ENCODE results near the gene SREK1.

Gene SREK1

DNA sequence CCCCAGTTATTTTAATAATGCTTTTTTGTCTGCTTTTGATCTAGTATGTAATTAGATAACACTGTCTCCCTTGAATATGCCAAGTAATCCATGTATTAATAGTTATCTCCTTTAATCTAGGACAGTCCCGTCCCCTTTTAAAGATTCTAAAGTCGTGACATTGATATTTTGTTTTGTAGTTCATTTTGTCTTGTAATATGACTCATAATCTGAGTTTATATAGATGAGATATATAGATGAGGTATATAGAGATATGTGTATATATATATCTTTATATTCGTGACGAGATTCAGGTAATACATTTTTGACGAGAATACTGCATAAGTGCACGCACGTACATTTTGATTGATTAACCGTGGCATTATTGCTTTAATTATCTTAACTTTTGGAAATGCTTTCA lies 1.6 kb downstream of the SREK1 start:
- TF ChIP-seq, protein P1, sequence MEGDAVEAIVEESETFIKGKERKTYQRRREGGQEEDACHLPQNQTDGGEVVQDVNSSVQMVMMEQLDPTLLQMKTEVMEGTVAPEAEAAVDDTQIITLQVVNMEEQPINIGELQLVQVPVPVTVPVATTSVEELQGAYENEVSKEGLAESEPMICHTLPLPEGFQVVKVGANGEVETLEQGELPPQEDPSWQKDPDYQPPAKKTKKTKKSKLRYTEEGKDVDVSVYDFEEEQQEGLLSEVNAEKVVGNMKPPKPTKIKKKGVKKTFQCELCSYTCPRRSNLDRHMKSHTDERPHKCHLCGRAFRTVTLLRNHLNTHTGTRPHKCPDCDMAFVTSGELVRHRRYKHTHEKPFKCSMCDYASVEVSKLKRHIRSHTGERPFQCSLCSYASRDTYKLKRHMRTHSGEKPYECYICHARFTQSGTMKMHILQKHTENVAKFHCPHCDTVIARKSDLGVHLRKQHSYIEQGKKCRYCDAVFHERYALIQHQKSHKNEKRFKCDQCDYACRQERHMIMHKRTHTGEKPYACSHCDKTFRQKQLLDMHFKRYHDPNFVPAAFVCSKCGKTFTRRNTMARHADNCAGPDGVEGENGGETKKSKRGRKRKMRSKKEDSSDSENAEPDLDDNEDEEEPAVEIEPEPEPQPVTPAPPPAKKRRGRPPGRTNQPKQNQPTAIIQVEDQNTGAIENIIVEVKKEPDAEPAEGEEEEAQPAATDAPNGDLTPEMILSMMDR (IDR thresholded peaks at IDR 0.05) = no peak

DNA sequence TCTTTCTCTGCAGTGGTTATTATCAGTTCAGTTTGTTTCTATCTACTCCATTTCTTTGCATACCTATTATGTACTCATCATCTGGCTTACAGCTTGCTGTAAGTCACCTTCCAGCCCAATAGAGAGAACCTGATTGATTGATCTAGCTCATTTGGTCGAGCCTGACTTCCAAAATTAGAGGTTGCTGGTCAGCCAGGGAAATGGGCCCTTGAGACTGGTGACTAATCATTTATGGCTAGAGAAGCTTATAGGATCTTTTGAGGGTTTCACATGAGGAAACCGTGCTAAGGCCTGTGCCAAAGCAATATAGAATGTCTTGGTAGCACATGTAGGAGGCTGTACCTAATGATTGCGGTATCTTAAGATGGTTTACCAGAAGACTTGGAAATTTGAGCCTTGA lies 5.8 kb downstream of the SREK1 start:
- TF ChIP-seq, protein P1 (IDR thresholded peaks at IDR 0.05) = no peak

DNA sequence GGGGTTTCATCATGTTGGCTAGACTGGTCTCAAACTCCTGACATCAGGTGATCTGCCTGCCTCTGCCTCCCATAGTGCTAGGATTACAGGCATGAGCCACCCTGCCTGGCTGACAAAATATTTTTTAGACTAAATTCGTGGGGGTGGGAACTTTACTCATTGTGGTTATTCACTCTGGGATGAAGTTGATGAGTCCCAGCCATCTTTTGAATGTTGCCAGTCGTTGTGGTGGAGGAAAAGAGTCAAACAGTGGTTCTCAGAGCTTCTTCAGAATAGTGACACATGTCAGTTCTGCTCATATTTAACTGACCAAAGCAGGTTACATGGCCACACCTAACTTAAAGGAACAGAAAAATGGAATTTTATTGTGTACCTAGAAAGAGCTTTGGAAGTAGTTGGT lies 6.9 kb downstream of the SREK1 start:
- TF ChIP-seq, protein P1 (IDR thresholded peaks at IDR 0.05) = no peak

DNA sequence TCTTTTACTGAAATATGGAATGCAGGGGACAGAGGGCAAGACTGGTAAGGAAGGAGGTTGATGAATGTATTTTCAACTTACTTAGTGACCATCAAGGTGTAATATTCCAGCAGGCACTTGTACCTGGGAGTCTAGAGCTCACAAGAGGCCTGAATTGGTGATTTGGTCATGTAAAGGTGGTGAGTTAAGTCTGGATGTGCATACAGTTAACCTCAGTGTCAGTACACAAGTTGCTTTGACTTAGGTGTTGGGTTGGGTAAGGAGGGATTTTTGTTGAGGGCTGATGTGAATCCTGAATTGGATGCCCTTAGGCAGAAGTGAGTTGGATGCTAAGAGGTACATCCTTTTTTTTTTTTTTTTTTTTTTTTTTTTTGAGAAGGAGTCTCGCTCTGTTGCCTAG lies 7.4 kb downstream of the SREK1 start:
- TF ChIP-seq, protein P1 (IDR thresholded peaks at IDR 0.05) = no peak

DNA sequence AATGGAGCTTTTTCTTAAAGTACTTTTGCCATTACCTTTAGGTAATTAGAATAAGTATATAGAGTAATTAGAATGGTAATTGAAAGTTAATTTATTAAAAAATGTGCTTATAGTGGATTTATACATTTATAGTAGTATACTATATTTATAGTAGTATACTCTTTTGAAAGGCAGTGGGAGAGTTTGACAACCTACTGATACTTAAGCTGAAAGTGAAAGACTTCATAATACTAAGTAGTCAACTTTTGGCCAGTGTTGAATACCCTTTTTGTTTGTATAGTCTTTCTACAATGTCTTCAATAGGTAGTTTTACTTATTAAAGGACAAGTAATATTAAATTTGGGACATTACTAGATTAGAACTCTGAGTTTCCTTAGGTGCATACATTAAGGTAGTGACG lies 12.9 kb downstream of the SREK1 start:
- TF ChIP-seq, protein P1 (IDR thresholded peaks at IDR 0.05) = no peak

DNA sequence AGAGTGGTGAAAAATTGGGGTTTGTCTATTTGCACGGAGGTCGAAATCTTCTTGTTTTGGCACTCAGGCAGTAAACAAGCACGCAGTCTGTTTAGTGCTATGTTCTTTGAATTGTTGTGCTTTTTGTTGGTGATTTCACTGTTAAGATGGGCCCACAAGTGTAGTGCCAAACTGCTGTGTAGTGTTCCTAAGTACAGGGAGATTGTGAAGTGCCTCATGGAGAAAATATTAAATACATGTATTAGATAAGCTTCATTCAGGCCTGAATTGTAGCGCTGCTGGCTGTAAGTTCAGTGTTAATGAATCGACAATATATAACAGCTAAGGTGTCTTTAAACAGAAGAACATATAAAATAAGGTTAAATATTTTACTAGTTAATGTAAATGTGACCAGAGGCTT lies 17.3 kb downstream of the SREK1 start:
- TF ChIP-seq, protein P1 (IDR thresholded peaks at IDR 0.05) = no peak

DNA sequence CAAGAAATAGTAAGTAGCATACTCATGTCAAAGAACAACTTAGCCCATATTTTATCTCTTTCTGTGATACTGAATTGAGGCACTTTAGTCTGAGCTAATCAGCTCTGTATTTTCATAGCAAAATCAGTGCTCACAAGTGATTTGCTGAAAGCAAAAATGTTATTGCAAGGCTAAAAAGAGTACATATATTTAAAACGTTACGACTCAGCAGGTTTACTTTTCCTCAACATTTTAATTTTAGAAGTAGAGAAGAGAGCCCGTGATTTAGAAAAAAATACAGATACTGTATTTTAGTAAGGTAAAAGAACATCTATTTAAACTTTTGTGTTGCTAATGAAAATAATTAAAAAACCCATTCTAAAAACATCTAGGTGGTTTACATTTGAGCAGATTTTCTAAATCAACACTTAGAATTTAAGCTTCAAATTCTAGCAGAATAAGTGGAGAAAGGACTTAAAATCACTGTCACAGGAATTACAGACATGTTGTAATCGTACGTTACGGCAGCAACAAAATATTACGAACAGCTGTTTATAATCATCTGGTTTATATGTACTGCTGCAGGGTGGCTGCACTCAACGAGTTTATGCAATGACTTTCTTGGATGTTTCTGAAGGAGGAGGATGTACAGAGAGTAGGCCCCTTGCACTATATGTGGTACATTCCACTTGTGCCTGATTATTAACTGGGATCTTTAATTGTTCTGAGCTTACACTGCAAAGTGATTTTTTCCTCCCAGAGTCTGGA lies 20.1 kb downstream of the SREK1 start:
- TF ChIP-seq, protein P1 (IDR thresholded peaks at IDR 0.05) = no peak

DNA sequence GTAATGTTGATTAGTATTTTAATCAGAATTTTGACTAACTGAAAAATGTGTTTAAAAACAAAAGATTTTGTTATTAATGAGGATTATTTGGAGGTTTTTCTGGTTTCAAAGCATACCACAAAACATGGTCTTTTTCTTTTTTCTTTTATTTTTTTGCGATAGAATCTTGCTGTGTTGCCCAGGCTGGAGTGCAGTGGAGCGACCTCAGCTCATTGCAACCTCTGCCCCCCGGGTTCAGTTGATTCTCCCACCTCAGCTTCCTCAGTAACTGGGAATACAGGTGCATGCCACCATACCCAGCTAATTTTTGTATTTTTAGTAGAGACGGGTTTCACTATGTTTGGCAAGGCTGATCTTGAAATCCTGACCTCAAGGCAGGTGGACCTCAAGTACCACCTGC lies 24.1 kb downstream of the SREK1 start:
- TF ChIP-seq, protein P1 (IDR thresholded peaks at IDR 0.05) = no peak
